HG03139 (cell line): Measurements from ENCODE around the gene NMUR2.

ENCODE experiments used
- ATAC-seq: cut with Tn5 transposase; IDR thresholded peaks from one replicate; pipeline ENCODE4 v1.9.1; 2021; ENCODE audit not compliant: unreplicated experiment

NMUR2 gene

GRCh38 chr5:152372875-152373274 is 32.2 kb downstream of the NMUR2 start:
- no peak for ATAC-seq

GRCh38 chr5:152369298-152369697 is 35.8 kb downstream of the NMUR2 start:
- ATAC-seq = no peak

- ATAC-seq = no peak
Measured at GRCh38 chr5:152367554-152367953, 37.5 kb downstream of the NMUR2 start.

GRCh38 chr5:152366716-152367115 is 38.4 kb downstream of the NMUR2 start:
- ATAC-seq = no peak

- no peak for ATAC-seq
Measured at GRCh38 chr5:152364899-152365298, 40.2 kb downstream of the NMUR2 start.

GRCh38 chr5:152364172-152364571 is 40.9 kb downstream of the NMUR2 start:
- no peak for ATAC-seq

GRCh38 chr5:152358861-152359568 is 46.1 kb downstream of the NMUR2 start:
- no peak for ATAC-seq

- ATAC-seq = no peak
Measured at GRCh38 chr5:152356506-152356905, 48.6 kb downstream of the NMUR2 start.

- no peak for ATAC-seq
Measured at GRCh38 chr5:152355061-152355460, 50.0 kb downstream of the NMUR2 start.

- no peak for ATAC-seq
Measured at GRCh38 chr5:152353001-152353400, 52.1 kb downstream of the NMUR2 start.

- peak; percentile 85 for ATAC-seq
Measured at GRCh38 chr5:152349683-152350526, 55.2 kb downstream of the NMUR2 start.
